Measurements from ENCODE around the gene ODAD3.
"Not testable (repeated sequence)": the region's sequence is repeated elsewhere in the genome, so short reads cannot be mapped to it uniquely, and the experiment has no call there.

ODAD3 gene

GRCh38 chr19:11458912-11459311, 24.0 kb upstream of the ODAD3 start:
- not testable (repeated sequence) for DNase-seq

- no peak for DNase-seq
Measured at GRCh38 chr19:11458236-11458900, 23.4 kb upstream of the ODAD3 start.

GRCh38 chr19:11457831-11458230, 22.9 kb upstream of the ODAD3 start:
- DNase-seq = no peak

- no peak for DNase-seq
Measured at GRCh38 chr19:11457115-11457514, 22.2 kb upstream of the ODAD3 start.

- DNase-seq = no peak
Measured at GRCh38 chr19:11456659-11457058, 21.7 kb upstream of the ODAD3 start.

- DNase-seq = not testable (repeated sequence)
Measured at GRCh38 chr19:11455233-11455554, 20.3 kb upstream of the ODAD3 start.

- no peak for DNase-seq
Measured at GRCh38 chr19:11453468-11454341, 18.8 kb upstream of the ODAD3 start.

GRCh38 chr19:11452620-11453310, 17.8 kb upstream of the ODAD3 start:
- no peak for DNase-seq

- DNase-seq = no peak
Measured at GRCh38 chr19:11451871-11452619, 17.1 kb upstream of the ODAD3 start.

- DNase-seq = no peak
Measured at GRCh38 chr19:11451327-11451870, 16.5 kb upstream of the ODAD3 start.

GRCh38 chr19:11450570-11451326, 15.8 kb upstream of the ODAD3 start:
- DNase-seq = no peak

GRCh38 chr19:11448923-11449554, 14.1 kb upstream of the ODAD3 start:
- DNase-seq = no peak

GRCh38 chr19:11448410-11448809, 13.5 kb upstream of the ODAD3 start:
- no peak for DNase-seq

- DNase-seq = no peak
Measured at GRCh38 chr19:11447347-11448262, 12.7 kb upstream of the ODAD3 start.

- DNase-seq = peak; percentile 49
Measured at GRCh38 chr19:11446652-11447301, 11.9 kb upstream of the ODAD3 start.

GRCh38 chr19:11446271-11446651, 11.3 kb upstream of the ODAD3 start:
- no peak for DNase-seq

- DNase-seq = no peak
Measured at GRCh38 chr19:11445141-11445540, 10.2 kb upstream of the ODAD3 start.

- DNase-seq = no peak
Measured at GRCh38 chr19:11444059-11444458, 9.1 kb upstream of the ODAD3 start.

GRCh38 chr19:11437955-11438354, 3.0 kb upstream of the ODAD3 start:
- DNase-seq = no peak

- DNase-seq = no peak
Measured at GRCh38 chr19:11435833-11436313, 952 bp upstream of the ODAD3 start.
